ENCODE measurements around the gene FANCB.

Gene FANCB

GRCh38 chrX:14819769-14820168, 53.1 kb downstream of the FANCB start:
- Mint-ChIP-seq H3K4me1 (ENCODE audit: low read depth) (no peaks in the 10 kb centered on the region), H3K4me3 (no peak overlapping the region), H3K27ac (no peak overlapping the region), H3K9me3 (peaks cover 5% of the 10 kb centered on the region), H3K27me3 (ENCODE audit: low read depth) (no peaks in the 10 kb centered on the region), H3K36me3 (ENCODE audit: low read depth) (no peaks in the 10 kb centered on the region)
- no peak for DNase-seq (ENCODE audit: low spot score)

- H3K4me3 Mint-ChIP-seq, result no peak overlapping the region
- no peak for DNase-seq (ENCODE audit: low spot score)
- H3K9me3 Mint-ChIP-seq, result peaks cover 5% of the 10 kb centered on the region
- H3K36me3 Mint-ChIP-seq (ENCODE audit: low read depth), result no peaks in the 10 kb centered on the region
- H3K4me1 Mint-ChIP-seq (ENCODE audit: low read depth), result no peaks in the 10 kb centered on the region
- H3K27ac Mint-ChIP-seq, result no peak overlapping the region
- H3K27me3 Mint-ChIP-seq (ENCODE audit: low read depth), result no peaks in the 10 kb centered on the region
Measured at GRCh38 chrX:14817571-14817970, 55.3 kb downstream of the FANCB start.

- no peak overlapping the region for H3K27ac Mint-ChIP-seq
Measured at GRCh38 chrX:14802943-14803710, 69.7 kb downstream of the FANCB start.

GRCh38 chrX:14801136-14801535, 71.7 kb downstream of the FANCB start:
- H3K4me1 Mint-ChIP-seq (ENCODE audit: low read depth), result peaks cover 2% of the 10 kb centered on the region
- no peaks in the 10 kb centered on the region for H3K27me3 Mint-ChIP-seq (ENCODE audit: low read depth)
- peaks cover 9% of the 10 kb centered on the region for H3K9me3 Mint-ChIP-seq
- H3K27ac Mint-ChIP-seq, result no peak overlapping the region
- peaks cover 4% of the 10 kb centered on the region for H3K36me3 Mint-ChIP-seq (ENCODE audit: low read depth)
- no peak overlapping the region for H3K4me3 Mint-ChIP-seq
- DNase-seq (ENCODE audit: low spot score), result no peak

More at GRCh38 chrX:14802943-14803710, 69.7 kb downstream of the FANCB start:
- H3K4me1 Mint-ChIP-seq (ENCODE audit: low read depth), result peaks cover 2% of the 10 kb centered on the region
- no peak overlapping the region for H3K4me3 Mint-ChIP-seq
- H3K9me3 Mint-ChIP-seq, result peaks cover 9% of the 10 kb centered on the region
- H3K36me3 Mint-ChIP-seq (ENCODE audit: low read depth), result peaks cover 2% of the 10 kb centered on the region
- H3K27me3 Mint-ChIP-seq (ENCODE audit: low read depth), result no peaks in the 10 kb centered on the region
- DNase-seq (ENCODE audit: low spot score), result no peak

DNA sequence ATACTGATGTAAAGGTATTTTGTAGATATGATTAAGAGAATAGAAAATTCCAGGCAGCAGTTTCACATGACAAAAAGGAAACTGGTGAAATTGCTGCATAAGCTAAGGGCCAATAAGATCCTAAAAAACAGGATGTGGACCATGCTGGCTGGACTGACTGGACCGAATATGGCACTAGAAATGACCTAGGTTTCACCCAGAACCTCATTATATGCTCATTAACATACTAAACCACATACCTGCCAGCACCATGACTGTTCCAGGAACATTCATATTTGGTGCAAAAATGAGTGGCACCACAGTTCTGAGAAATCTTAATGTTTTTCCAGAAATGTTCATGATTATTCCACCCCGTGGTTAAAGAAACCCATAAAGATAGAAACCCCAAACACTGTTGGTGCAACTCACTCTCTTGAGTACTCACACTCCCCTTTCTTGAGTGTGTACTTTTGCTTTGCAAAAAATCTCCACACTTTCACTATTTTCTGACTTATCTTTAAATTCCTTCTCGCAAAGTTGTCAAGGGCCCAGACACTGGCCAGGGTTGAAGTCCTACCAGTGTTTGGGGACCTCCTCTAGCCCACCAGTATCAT, 74.0 kb downstream of the FANCB start:
- no peak overlapping the region for H3K4me3 Mint-ChIP-seq

More for the DNA sequence above, 74.0 kb downstream of the FANCB start:
- H3K4me1 Mint-ChIP-seq (ENCODE audit: low read depth), result peaks cover 2% of the 10 kb centered on the region
- DNase-seq (ENCODE audit: low spot score), result no peak
- peaks cover 6% of the 10 kb centered on the region for H3K9me3 Mint-ChIP-seq
- peaks cover 7% of the 10 kb centered on the region for H3K36me3 Mint-ChIP-seq (ENCODE audit: low read depth)
- H3K27ac Mint-ChIP-seq, result no peak overlapping the region
- H3K27me3 Mint-ChIP-seq (ENCODE audit: low read depth), result no peaks in the 10 kb centered on the region
